Endodermal cell (in vitro differentiated cells): Measurements from ENCODE around the gene GNB1. TPM values are rescaled to one million over a fixed set of nuclear protein-coding genes. Genes with fewer than 3 reads are reported as not detected.

ENCODE experiments used
- DNase-seq: peaks from one replicate; pipeline ENCODE4 v3.0.0-alpha.2; 2017
- H3K27ac ChIP-seq: 2 replicates; pipeline ENCODE4 v1.5.1; 2013; ENCODE audit warnings: mild to moderate bottlenecking, low read depth, low read length, moderate library complexity
- H3K27me3 ChIP-seq: 2 replicates; pipeline ENCODE4 v1.6.1; 2013; ENCODE audit warnings: mild to moderate bottlenecking, low read length, moderate library complexity; ENCODE audit not compliant: insufficient read depth, control insufficient read depth, poor library complexity, severe bottlenecking
- H3K36me3 ChIP-seq: 2 replicates; pipeline ENCODE4 v1.7.0; 2013; ENCODE audit warnings: mild to moderate bottlenecking, low read length, moderate library complexity; ENCODE audit not compliant: control insufficient read depth, insufficient read depth
- H3K4me1 ChIP-seq: one replicate; pipeline ENCODE4 v1.7.0; 2013; ENCODE audit warnings: low read length; ENCODE audit not compliant: control insufficient read depth, insufficient read depth
- H3K4me3 ChIP-seq: 2 replicates; pipeline ENCODE4 v1.5.1; 2013; ENCODE audit warnings: mild to moderate bottlenecking, low read length, moderate library complexity
- H3K9ac ChIP-seq: 2 replicates; pipeline ENCODE4 v1.6.1; 2013; ENCODE audit warnings: mild to moderate bottlenecking, low read length, moderate library complexity; ENCODE audit not compliant: poor library complexity, severe bottlenecking; ENCODE audit errors: extremely low read depth
- H3K9me3 ChIP-seq: 2 replicates; pipeline ENCODE4 v1.6.1; 2013; ENCODE audit warnings: mild to moderate bottlenecking, low read length, moderate library complexity; ENCODE audit not compliant: control insufficient read depth
- H3K27ac Mint-ChIP-seq: 2 replicates; pipeline ENCODE4 v1.8.0; 2020; ENCODE audit warnings: mixed read lengths
- H3K27me3 Mint-ChIP-seq: 2 replicates; pipeline ENCODE4 v1.8.0; 2021; ENCODE audit warnings: mild to moderate bottlenecking, mixed read lengths; ENCODE audit not compliant: insufficient read depth
- H3K36me3 Mint-ChIP-seq: 2 replicates; pipeline ENCODE4 v1.8.0; 2020; ENCODE audit warnings: low read depth, mixed read lengths
- H3K4me1 Mint-ChIP-seq: 2 replicates; pipeline ENCODE4 v1.8.0; 2020; ENCODE audit warnings: mixed read lengths
- H3K4me3 Mint-ChIP-seq: 2 replicates; pipeline ENCODE4 v1.8.0; 2020; ENCODE audit warnings: mild to moderate bottlenecking, moderate library complexity, mixed read lengths
- H3K9me3 Mint-ChIP-seq: 2 replicates; pipeline ENCODE4 v1.8.0; 2020; ENCODE audit warnings: mild to moderate bottlenecking, mixed read lengths
- CTCF ChIP-seq: fragments of 200-600 bp; sonication (generic); conservative IDR thresholded peaks from 2 replicates; pipeline ENCODE4 v1.5.0; 2021; ENCODE audit warnings: antibody characterized with exemption, mild to moderate bottlenecking
- WGBS, 2 experiments: methylation state at CpG; one replicate each; pipeline versions ENCODE4 v1.1.5 to v1.1.7; 2013; ENCODE audit warnings: missing lambda C conversion rate in 2 of 2, mixed read lengths in 1 of 2; ENCODE audit not compliant: insufficient coverage in 1 of 2, insufficient read length in 1 of 2; 5-methylcytosine and 5-hydroxymethylcytosine counted together
- total RNA-seq, 2 donors: library from RNA; stranded (reverse); fragmentation: NEBNext Ultra II Directional in 1 of 2; extraction: Animal tissue kit (Norgen Biotek cat#: 25700) in 1 of 2; gene quantifications; 2 replicates in 1 of 2; 3 replicates in 1 of 2; pipeline ENCODE4 v1.2.1, GENCODE V29; 2021

The GNB1 gene
- total RNA-seq, 2 donors from 2014 or later = 369 to 371 TPM

- Histone ChIP-seq H3K4me1 (no peaks in the 10 kb centered on the region), H3K36me3 (peaks cover 20% of the 10 kb centered on the region), H3K27me3 (no peaks in the 10 kb centered on the region), H3K27ac (no peak overlapping the region), H3K4me3 (no peak overlapping the region), H3K9ac (no peak overlapping the region), H3K9me3 (no peaks in the 10 kb centered on the region)
- Mint-ChIP-seq H3K27ac (no peak overlapping the region), H3K36me3 (peaks cover 54% of the 10 kb centered on the region), H3K9me3 (no peaks in the 10 kb centered on the region), H3K4me1 (no peaks in the 10 kb centered on the region), H3K4me3 (no peak overlapping the region), H3K27me3 (no peaks in the 10 kb centered on the region)
- no peak for TF ChIP-seq CTCF
- DNase-seq = no peak
- 90 to 100% methylated on average over 5 to 19 of the region's 19 CpGs for WGBS, 2 experiments
Observed at GRCh38 chr1:1755426-1755825, 135.5 kb downstream of the GNB1 start.

GRCh38 chr1:1754051-1754815, 136.7 kb downstream of the GNB1 start:
- no peak for DNase-seq
- H3K36me3 Mint-ChIP-seq = peaks cover 48% of the 10 kb centered on the region
- no peak overlapping the region for H3K27ac ChIP-seq
- no peaks in the 10 kb centered on the region for H3K27me3 Mint-ChIP-seq
- no peaks in the 10 kb centered on the region for H3K9me3 ChIP-seq
- 94% methylated on average over 30 to 49 of the region's 49 CpGs for WGBS, 2 experiments
- H3K4me3 Mint-ChIP-seq = no peak overlapping the region
- no peaks in the 10 kb centered on the region for H3K4me1 ChIP-seq
- H3K36me3 ChIP-seq = peaks cover 14% of the 10 kb centered on the region
- H3K9me3 Mint-ChIP-seq = no peaks in the 10 kb centered on the region
- no peak for TF ChIP-seq CTCF
- H3K4me1 Mint-ChIP-seq = no peaks in the 10 kb centered on the region
- peak overlapping the region; percentile 68 for H3K27ac Mint-ChIP-seq
- no peak overlapping the region for H3K4me3 ChIP-seq
- no peaks in the 10 kb centered on the region for H3K27me3 ChIP-seq
- H3K9ac ChIP-seq = no peak overlapping the region

GRCh38 chr1:1753607-1754005, 137.3 kb downstream of the GNB1 start:
- TF ChIP-seq CTCF = no peak
- H3K4me1 ChIP-seq = no peaks in the 10 kb centered on the region
- Mint-ChIP-seq H3K36me3 (peaks cover 45% of the 10 kb centered on the region), H3K4me3 (no peak overlapping the region), H3K4me1 (no peaks in the 10 kb centered on the region), H3K9me3 (no peaks in the 10 kb centered on the region), H3K27ac (peak overlapping the region; percentile 68), H3K27me3 (no peaks in the 10 kb centered on the region)
- no peaks in the 10 kb centered on the region for H3K27me3 ChIP-seq
- DNase-seq = no peak
- H3K4me3 ChIP-seq = no peak overlapping the region
- H3K9me3 ChIP-seq = no peaks in the 10 kb centered on the region
- H3K36me3 ChIP-seq = peaks cover 13% of the 10 kb centered on the region
- no peak overlapping the region for H3K27ac ChIP-seq
- H3K9ac ChIP-seq = no peak overlapping the region
- 93 to 95% methylated on average over 8 to 16 of the region's 16 CpGs for WGBS, 2 experiments
